ENCODE data around the gene VAMP2. TPM values are rescaled to one million over a fixed set of nuclear protein-coding genes. Genes with fewer than 3 reads are reported as not detected.

Gene VAMP2
- total RNA-seq, 1 experiment from 2014 or later: 5.0 TPM

DNA sequence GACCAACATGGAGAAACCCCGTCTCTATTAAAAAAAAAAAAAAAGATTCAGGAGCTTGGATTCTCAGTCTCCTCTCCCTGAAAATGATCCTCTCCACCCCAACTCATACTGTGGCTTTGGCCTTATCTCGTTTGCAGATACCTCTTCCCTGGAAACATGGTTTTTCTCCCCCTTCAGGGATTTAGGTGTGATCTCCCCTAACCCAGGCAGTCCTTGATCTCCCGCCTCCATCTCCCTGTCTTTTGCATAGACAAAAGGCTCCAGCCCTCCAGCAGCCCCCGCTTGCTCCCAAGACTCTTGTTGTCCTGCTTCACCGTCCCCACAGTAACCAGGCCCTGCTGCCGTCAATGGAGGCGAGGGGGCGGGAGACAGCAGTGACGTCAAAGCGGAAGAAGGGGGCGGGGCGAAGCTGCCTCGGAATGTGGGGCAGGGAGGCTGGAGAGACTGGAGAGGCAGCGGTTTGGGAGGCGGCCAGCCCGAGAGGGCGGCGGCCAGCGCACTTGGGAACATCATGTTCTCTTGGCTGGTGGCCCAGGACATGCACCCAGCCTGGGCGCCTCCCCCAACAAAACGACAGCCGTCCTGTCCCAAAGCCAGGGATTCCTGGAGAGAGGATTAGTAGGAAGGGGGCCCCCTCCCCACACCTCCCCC is 8.7 kb downstream of the VAMP2 start:
- Histone ChIP-seq H3F3A (ENCODE audit: low read length, unreplicated experiment) (no peaks in the 10 kb centered on the region), H4K20me1 (ENCODE audit: low read length) (peaks cover 20% of the 10 kb centered on the region; the same call in 1 of the 2 replicates), H3K36me3 (ENCODE audit: low read depth, low read length) (peaks cover 4% of the 10 kb centered on the region; the same call in 1 of the 2 replicates), H3K27ac (ENCODE audit: low read length) (peak overlapping the region; percentile 79), H3K27me3 (ENCODE audit: low read length) (no peaks in the 10 kb centered on the region), H3K4me3 (ENCODE audit: low read length) (peak overlapping the region; percentile 93), H3K4me2 (ENCODE audit: low read length) (peak overlapping the region; percentile 90), H3K9me2 (replicated peaks; ENCODE audit: low read length) (no peaks in the 10 kb centered on the region), H3K9ac (ENCODE audit: low read length) (peak overlapping the region; percentile 88), H2AFZ (ENCODE audit: low read length) (no peak overlapping the region), H3K4me1 (ENCODE audit: insufficient read depth, low read length) (peaks cover 40% of the 10 kb centered on the region), H3K9me3 (ENCODE audit: low read length) (no peaks in the 10 kb centered on the region), H3K79me2 (ENCODE audit: low read length) (peaks cover 37% of the 10 kb centered on the region)
- TF ChIP-seq EZH2 (IDR thresholded peaks at IDR 0.05; ENCODE audit: low read length, unreplicated experiment) (no peak), EZH2phosphoT487 (IDR thresholded peaks at IDR 0.05; ENCODE audit: borderline replicate concordance, low read length) (no peak)
- TF ChIP-seq, protein P1, sequence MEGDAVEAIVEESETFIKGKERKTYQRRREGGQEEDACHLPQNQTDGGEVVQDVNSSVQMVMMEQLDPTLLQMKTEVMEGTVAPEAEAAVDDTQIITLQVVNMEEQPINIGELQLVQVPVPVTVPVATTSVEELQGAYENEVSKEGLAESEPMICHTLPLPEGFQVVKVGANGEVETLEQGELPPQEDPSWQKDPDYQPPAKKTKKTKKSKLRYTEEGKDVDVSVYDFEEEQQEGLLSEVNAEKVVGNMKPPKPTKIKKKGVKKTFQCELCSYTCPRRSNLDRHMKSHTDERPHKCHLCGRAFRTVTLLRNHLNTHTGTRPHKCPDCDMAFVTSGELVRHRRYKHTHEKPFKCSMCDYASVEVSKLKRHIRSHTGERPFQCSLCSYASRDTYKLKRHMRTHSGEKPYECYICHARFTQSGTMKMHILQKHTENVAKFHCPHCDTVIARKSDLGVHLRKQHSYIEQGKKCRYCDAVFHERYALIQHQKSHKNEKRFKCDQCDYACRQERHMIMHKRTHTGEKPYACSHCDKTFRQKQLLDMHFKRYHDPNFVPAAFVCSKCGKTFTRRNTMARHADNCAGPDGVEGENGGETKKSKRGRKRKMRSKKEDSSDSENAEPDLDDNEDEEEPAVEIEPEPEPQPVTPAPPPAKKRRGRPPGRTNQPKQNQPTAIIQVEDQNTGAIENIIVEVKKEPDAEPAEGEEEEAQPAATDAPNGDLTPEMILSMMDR (conservative IDR thresholded peaks at IDR 0.05; ENCODE audit: low read depth, low read length): no peak
- DNase-seq (peak; percentile 94), ATAC-seq (peak; percentile 27)
- POLR2A ChIA-PET (ENCODE audit: unreplicated experiment): no interaction called here
- intact Hi-C loops (cut with micrococcal nuclease): no loop called here
- CTCF ChIA-PET: no interaction called here
- BruUV-seq (replicated peaks): no TSS peak

DNA sequence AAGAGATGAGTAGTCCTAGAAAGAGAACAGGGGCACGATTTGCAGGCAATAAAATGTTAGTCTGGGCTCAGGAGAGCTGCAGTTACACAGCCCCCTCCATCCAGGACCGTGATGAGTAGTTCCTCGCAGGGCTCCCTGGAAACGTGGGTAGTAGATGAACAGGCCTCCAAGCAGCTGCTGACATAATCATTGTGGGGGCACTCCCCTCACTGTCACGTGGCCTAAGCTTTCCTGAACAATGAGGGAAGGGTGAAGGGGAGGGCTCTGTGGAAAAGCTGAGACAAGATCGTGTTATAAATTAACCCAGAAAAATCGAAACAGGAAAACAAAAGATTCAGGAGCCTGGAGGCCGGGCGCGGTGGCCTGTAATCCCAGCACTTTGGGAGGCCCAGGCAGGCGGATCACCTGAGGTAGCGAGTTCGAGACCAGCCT is 9.2 kb downstream of the VAMP2 start:
- no peak for ATAC-seq
- peak overlapping the region; percentile 49; the same call in 1 of the 2 replicates for H3K4me3 ChIP-seq (ENCODE audit: low read length)
- H3K4me1 ChIP-seq (ENCODE audit: insufficient read depth, low read length): peaks cover 40% of the 10 kb centered on the region
- H3K4me2 ChIP-seq (ENCODE audit: low read length): peak overlapping the region; percentile 72
- no peaks in the 10 kb centered on the region for H3K9me3 ChIP-seq (ENCODE audit: low read length)
- TF ChIP-seq, protein P1 (conservative IDR thresholded peaks at IDR 0.05; ENCODE audit: low read depth, low read length): no peak
- TF ChIP-seq EZH2phosphoT487 (IDR thresholded peaks at IDR 0.05; ENCODE audit: borderline replicate concordance, low read length): no peak
- no peak for TF ChIP-seq EZH2 (IDR thresholded peaks at IDR 0.05; ENCODE audit: low read length, unreplicated experiment)
- peak overlapping the region; percentile 79 for H3K27ac ChIP-seq (ENCODE audit: low read length)
- no peaks in the 10 kb centered on the region for H3K27me3 ChIP-seq (ENCODE audit: low read length)
- DNase-seq: peak; percentile 33
- no peaks in the 10 kb centered on the region for H3F3A ChIP-seq (ENCODE audit: low read length, unreplicated experiment)
- H2AFZ ChIP-seq (ENCODE audit: low read length): no peak overlapping the region
- ChIA-PET CTCF (no interaction called here), POLR2A (ENCODE audit: unreplicated experiment) (no interaction called here)
- peaks cover 37% of the 10 kb centered on the region for H3K79me2 ChIP-seq (ENCODE audit: low read length)
- intact Hi-C loops (cut with micrococcal nuclease): no loop called here
- H4K20me1 ChIP-seq (ENCODE audit: low read length): peaks cover 20% of the 10 kb centered on the region; the same call in 1 of the 2 replicates
- no peaks in the 10 kb centered on the region for H3K9me2 ChIP-seq (replicated peaks; ENCODE audit: low read length)
- H3K36me3 ChIP-seq (ENCODE audit: low read depth, low read length): peaks cover 4% of the 10 kb centered on the region; the same call in 1 of the 2 replicates
- BruUV-seq (replicated peaks): no TSS peak
- H3K9ac ChIP-seq (ENCODE audit: low read length): peak overlapping the region; percentile 73

DNA sequence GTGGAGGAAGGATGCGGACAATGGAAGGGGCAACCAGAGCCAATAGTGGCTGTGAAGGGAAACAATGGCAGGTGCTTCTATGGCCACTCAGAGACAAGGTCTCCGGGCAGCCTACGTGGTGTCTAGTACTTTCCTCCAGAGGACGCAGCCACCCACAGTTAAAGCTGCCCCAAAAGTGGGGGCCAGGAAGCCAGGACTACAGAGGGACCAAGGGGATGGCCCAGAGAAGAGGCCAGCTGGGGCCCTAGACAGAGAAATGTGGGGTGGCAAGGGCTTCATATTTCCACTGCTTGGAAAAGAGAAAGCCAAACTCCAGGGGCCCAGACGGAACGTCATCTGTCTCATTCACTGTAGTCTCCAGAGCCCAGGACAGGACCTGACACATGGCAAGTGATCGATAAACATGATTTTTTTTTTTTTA is 9.7 kb downstream of the VAMP2 start:
- H3K4me3 ChIP-seq (ENCODE audit: low read length): no peak overlapping the region
- H3K36me3 ChIP-seq (ENCODE audit: low read depth, low read length): peaks cover 4% of the 10 kb centered on the region; the same call in 1 of the 2 replicates
- TF ChIP-seq, protein P1 (conservative IDR thresholded peaks at IDR 0.05; ENCODE audit: low read depth, low read length): no peak
- TF ChIP-seq EZH2phosphoT487 (IDR thresholded peaks at IDR 0.05; ENCODE audit: borderline replicate concordance, low read length) (no peak), EZH2 (IDR thresholded peaks at IDR 0.05; ENCODE audit: low read length, unreplicated experiment) (no peak)
- peaks cover 37% of the 10 kb centered on the region for H3K79me2 ChIP-seq (ENCODE audit: low read length)
- peaks cover 20% of the 10 kb centered on the region; the same call in 1 of the 2 replicates for H4K20me1 ChIP-seq (ENCODE audit: low read length)
- H3K9me2 ChIP-seq (replicated peaks; ENCODE audit: low read length): no peaks in the 10 kb centered on the region
- H3F3A ChIP-seq (ENCODE audit: low read length, unreplicated experiment): no peaks in the 10 kb centered on the region
- H3K4me1 ChIP-seq (ENCODE audit: insufficient read depth, low read length): peaks cover 40% of the 10 kb centered on the region
- ChIA-PET POLR2A (ENCODE audit: unreplicated experiment) (no interaction called here), CTCF (no interaction called here)
- H3K27ac ChIP-seq (ENCODE audit: low read length): peak overlapping the region; percentile 79
- no peaks in the 10 kb centered on the region for H3K27me3 ChIP-seq (ENCODE audit: low read length)
- ATAC-seq (no peak), DNase-seq (no peak)
- 0 out of 2 replicates have a peak overlapping the region, but pooled peaks have one; percentile 73 for H3K9ac ChIP-seq (ENCODE audit: low read length)
- H3K4me2 ChIP-seq (ENCODE audit: low read length): 0 out of 2 replicates have a peak overlapping the region, but pooled peaks have one; percentile 91
- intact Hi-C loops (cut with micrococcal nuclease): no loop called here
- no peak overlapping the region for H2AFZ ChIP-seq (ENCODE audit: low read length)
- BruUV-seq (replicated peaks): no TSS peak
- H3K9me3 ChIP-seq (ENCODE audit: low read length): no peaks in the 10 kb centered on the region

Measured in PC-3 (cell line).